Astrocyte (in vitro differentiated cells and primary cell): ENCODE measurements around the gene PCID2. TPM values are rescaled to one million over a fixed set of nuclear protein-coding genes. Genes with fewer than 3 reads are reported as not detected.

Source experiments
- DNase-seq: peaks from one replicate; pipeline ENCODE4 v3.0.0-alpha.2; 2010; ENCODE audit warnings: low read depth
- FAIRE-seq: peaks from 2 replicates; lab custom pipeline; 2011; peaks lifted over from hg19 to GRCh38; lab: Jason Lieb, UNC
- H2AFZ ChIP-seq: 2 replicates; pipeline ENCODE4 v1.6.0; 2012; ENCODE audit warnings: low read depth, low read length, inconsistent platforms
- H3K27ac ChIP-seq: 2 replicates; pipeline ENCODE4 v1.5.1; 2011; ENCODE audit warnings: low read depth, low read length, inconsistent platforms
- H3K27me3 ChIP-seq: 2 replicates; pipeline ENCODE4 v1.6.0; 2011; ENCODE audit warnings: low read length, inconsistent platforms; ENCODE audit not compliant: insufficient read depth
- H3K36me3 ChIP-seq: 2 replicates; pipeline ENCODE4 v1.5.1; 2011; ENCODE audit warnings: low read length, inconsistent platforms; ENCODE audit not compliant: insufficient read depth
- H3K4me1 ChIP-seq: 2 replicates; pipeline ENCODE4 v1.5.1; 2011; ENCODE audit warnings: low read length, inconsistent platforms; ENCODE audit not compliant: insufficient read depth
- H3K4me2 ChIP-seq: 2 replicates; pipeline ENCODE4 v1.6.0; 2012; ENCODE audit warnings: low read length, inconsistent platforms
- H3K4me3 ChIP-seq: 2 replicates; pipeline ENCODE4 v1.5.1; 2011; ENCODE audit warnings: low read depth, mild to moderate bottlenecking, low read length, inconsistent platforms; ENCODE audit not compliant: insufficient read depth
- H3K79me2 ChIP-seq: 2 replicates; pipeline ENCODE4 v1.6.0; 2012; ENCODE audit warnings: mild to moderate bottlenecking, low read length, inconsistent platforms; ENCODE audit not compliant: insufficient read depth
- H3K9ac ChIP-seq: 2 replicates; pipeline ENCODE4 v1.6.0; 2012; ENCODE audit warnings: mild to moderate bottlenecking, low read length, inconsistent platforms
- H3K9me3 ChIP-seq: 2 replicates; pipeline ENCODE4 v1.5.1; 2012; ENCODE audit warnings: low read depth, mild to moderate bottlenecking, low read length, inconsistent platforms; ENCODE audit not compliant: insufficient read depth
- H4K20me1 ChIP-seq: 2 replicates; pipeline ENCODE4 v1.6.0; 2012; ENCODE audit warnings: low read length, inconsistent platforms; ENCODE audit not compliant: insufficient read depth
- H3K27ac Mint-ChIP-seq: one replicate; pipeline ENCODE4 v1.8.0; 2021; ENCODE audit warnings: mild to moderate bottlenecking, mixed read lengths; ENCODE audit not compliant: unreplicated experiment
- H3K27me3 Mint-ChIP-seq: one replicate; pipeline ENCODE4 v1.8.0; 2021; ENCODE audit warnings: low read depth, mixed read lengths; ENCODE audit not compliant: unreplicated experiment
- H3K36me3 Mint-ChIP-seq: one replicate; pipeline ENCODE4 v1.8.0; 2021; ENCODE audit warnings: low read depth, mixed read lengths; ENCODE audit not compliant: unreplicated experiment
- H3K4me1 Mint-ChIP-seq: one replicate; pipeline ENCODE4 v1.8.0; 2021; ENCODE audit warnings: low read depth, mixed read lengths; ENCODE audit not compliant: unreplicated experiment
- H3K4me3 Mint-ChIP-seq: one replicate; pipeline ENCODE4 v1.8.0; 2021; ENCODE audit warnings: mild to moderate bottlenecking, moderate library complexity, mixed read lengths; ENCODE audit not compliant: unreplicated experiment
- H3K9me3 Mint-ChIP-seq: one replicate; pipeline ENCODE4 v1.8.0; 2021; ENCODE audit warnings: mild to moderate bottlenecking, mixed read lengths; ENCODE audit not compliant: unreplicated experiment
- EZH2 ChIP-seq: IDR thresholded peaks from 2 replicates; pipeline ENCODE4 v1.6.1; 2012; ENCODE audit warnings: mild to moderate bottlenecking, low read length, inconsistent platforms; ENCODE audit not compliant: insufficient read depth
- total RNA-seq: library from RNA; stranded (reverse); gene quantifications from 2 replicates; pipeline ENCODE4 v1.2.1, GENCODE V29; 2021
- TF ChIP-seq, protein P1 (sequence below): IDR thresholded peaks from 2 replicates; pipeline ENCODE4 v1.5.1; 2011; ENCODE audit warnings: low read depth, mild to moderate bottlenecking, inconsistent platforms, low read length, moderate library complexity; ENCODE audit not compliant: insufficient read depth

PCID2 gene
- total RNA-seq, 1 donor from 2014 or later, result 31.5 TPM

DNA sequence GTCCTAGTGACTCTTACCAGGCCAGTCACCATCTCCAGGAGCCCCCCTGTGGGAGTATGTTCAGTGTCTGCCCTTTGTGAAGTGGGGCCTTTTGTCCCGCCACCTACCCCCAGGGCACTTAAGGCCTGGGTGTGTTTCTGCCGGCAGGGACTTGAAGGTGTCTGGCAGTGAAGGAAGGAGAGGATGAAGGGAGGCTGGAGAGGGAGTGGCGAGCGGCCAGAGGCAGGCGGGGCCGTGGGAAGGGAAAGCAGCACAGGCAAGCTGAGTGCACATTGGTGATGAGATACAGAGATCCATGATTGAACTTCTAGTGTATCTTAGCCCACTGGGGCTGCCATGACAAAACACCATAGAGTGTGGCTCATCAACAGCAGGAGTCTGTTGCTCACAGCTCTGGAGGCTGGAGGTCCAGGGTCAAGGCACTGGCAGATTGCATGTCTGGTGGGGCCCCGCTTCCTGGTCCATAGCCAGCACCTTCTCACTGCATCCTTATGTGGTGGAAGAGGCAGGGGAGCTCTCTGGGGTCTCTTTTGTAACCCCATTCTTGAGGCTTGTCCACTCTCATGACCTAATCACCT is 18.5 kb upstream of the PCID2 start:
- peaks cover 28% of the 10 kb centered on the region for H3K36me3 Mint-ChIP-seq
- H3K4me1 Mint-ChIP-seq, result peaks cover 5% of the 10 kb centered on the region
- H3K79me2 ChIP-seq, result peaks cover 54% of the 10 kb centered on the region

DNA sequence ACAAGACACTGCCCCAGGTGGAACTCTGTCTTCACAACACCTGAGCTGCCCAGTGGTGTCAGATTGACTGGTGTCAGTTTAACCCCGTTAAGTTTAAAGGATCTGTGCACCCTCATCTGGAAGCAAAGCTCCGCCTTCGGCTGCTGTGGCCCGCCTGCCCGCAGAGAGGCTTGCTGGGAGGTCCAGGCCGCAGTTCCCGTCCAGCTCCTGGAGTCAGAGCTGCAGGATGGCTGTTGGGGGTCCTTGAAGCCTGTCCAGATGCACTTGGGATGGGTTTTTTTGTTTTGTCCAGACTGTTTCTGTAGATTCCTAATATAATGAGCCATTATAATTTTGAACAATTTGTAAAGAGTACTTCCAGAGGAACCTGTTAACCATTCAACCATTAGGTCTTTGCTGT is 17.0 kb upstream of the PCID2 start:
- peaks cover 69% of the 10 kb centered on the region for H4K20me1 ChIP-seq
- peaks cover 69% of the 10 kb centered on the region for H3K79me2 ChIP-seq
- H3K27me3 ChIP-seq, result no peaks in the 10 kb centered on the region
- Mint-ChIP-seq H3K4me3 (no peak overlapping the region), H3K27ac (no peak overlapping the region), H3K36me3 (peaks cover 27% of the 10 kb centered on the region), H3K9me3 (no peaks in the 10 kb centered on the region), H3K27me3 (no peaks in the 10 kb centered on the region), H3K4me1 (peaks cover 5% of the 10 kb centered on the region)
- no peaks in the 10 kb centered on the region for H3K9me3 ChIP-seq
- no peak overlapping the region for H3K4me2 ChIP-seq
- peaks cover 38% of the 10 kb centered on the region for H3K36me3 ChIP-seq
- no peak overlapping the region for H3K4me3 ChIP-seq
- peaks cover 5% of the 10 kb centered on the region for H3K4me1 ChIP-seq
- no peak overlapping the region for H3K9ac ChIP-seq
- no peak for DNase-seq
- no peak overlapping the region for H3K27ac ChIP-seq
- no peak overlapping the region for H2AFZ ChIP-seq
- no peak for TF ChIP-seq EZH2
- TF ChIP-seq, protein P1, sequence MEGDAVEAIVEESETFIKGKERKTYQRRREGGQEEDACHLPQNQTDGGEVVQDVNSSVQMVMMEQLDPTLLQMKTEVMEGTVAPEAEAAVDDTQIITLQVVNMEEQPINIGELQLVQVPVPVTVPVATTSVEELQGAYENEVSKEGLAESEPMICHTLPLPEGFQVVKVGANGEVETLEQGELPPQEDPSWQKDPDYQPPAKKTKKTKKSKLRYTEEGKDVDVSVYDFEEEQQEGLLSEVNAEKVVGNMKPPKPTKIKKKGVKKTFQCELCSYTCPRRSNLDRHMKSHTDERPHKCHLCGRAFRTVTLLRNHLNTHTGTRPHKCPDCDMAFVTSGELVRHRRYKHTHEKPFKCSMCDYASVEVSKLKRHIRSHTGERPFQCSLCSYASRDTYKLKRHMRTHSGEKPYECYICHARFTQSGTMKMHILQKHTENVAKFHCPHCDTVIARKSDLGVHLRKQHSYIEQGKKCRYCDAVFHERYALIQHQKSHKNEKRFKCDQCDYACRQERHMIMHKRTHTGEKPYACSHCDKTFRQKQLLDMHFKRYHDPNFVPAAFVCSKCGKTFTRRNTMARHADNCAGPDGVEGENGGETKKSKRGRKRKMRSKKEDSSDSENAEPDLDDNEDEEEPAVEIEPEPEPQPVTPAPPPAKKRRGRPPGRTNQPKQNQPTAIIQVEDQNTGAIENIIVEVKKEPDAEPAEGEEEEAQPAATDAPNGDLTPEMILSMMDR, result no peak
- no peak for FAIRE-seq

More for the DNA sequence above, 18.5 kb upstream of the PCID2 start:
- DNase-seq (no peak), FAIRE-seq (no peak)
- H2AFZ ChIP-seq, result no peak overlapping the region
- Mint-ChIP-seq H3K4me3 (no peak overlapping the region), H3K27me3 (no peaks in the 10 kb centered on the region), H3K9me3 (no peaks in the 10 kb centered on the region), H3K27ac (no peak overlapping the region)
- peaks cover 3% of the 10 kb centered on the region for H3K4me1 ChIP-seq
- H3K27ac ChIP-seq, result no peak overlapping the region
- no peaks in the 10 kb centered on the region for H3K9me3 ChIP-seq
- H3K9ac ChIP-seq, result no peak overlapping the region
- no peak for TF ChIP-seq EZH2
- TF ChIP-seq, protein P1, result no peak
- H3K27me3 ChIP-seq, result no peaks in the 10 kb centered on the region
- H3K4me3 ChIP-seq, result no peak overlapping the region
- H4K20me1 ChIP-seq, result peaks cover 56% of the 10 kb centered on the region
- H3K4me2 ChIP-seq, result no peak overlapping the region
- peaks cover 29% of the 10 kb centered on the region for H3K36me3 ChIP-seq

GRCh38 chr13:113224486-113224885 is 16.0 kb upstream of the PCID2 start:
- Histone ChIP-seq H3K9me3 (no peaks in the 10 kb centered on the region), H2AFZ (no peak overlapping the region), H3K4me3 (no peak overlapping the region), H3K4me2 (no peak overlapping the region), H3K9ac (no peak overlapping the region), H3K79me2 (peaks cover 79% of the 10 kb centered on the region), H4K20me1 (peaks cover 79% of the 10 kb centered on the region), H3K27me3 (no peaks in the 10 kb centered on the region), H3K27ac (no peak overlapping the region), H3K36me3 (peaks cover 46% of the 10 kb centered on the region), H3K4me1 (peaks cover 5% of the 10 kb centered on the region)
- H3K36me3 Mint-ChIP-seq, result peaks cover 33% of the 10 kb centered on the region
- TF ChIP-seq, protein P1, result no peak
- TF ChIP-seq EZH2, result no peak
- H3K4me1 Mint-ChIP-seq, result peaks cover 10% of the 10 kb centered on the region
- FAIRE-seq (no peak), DNase-seq (no peak)
- H3K4me3 Mint-ChIP-seq, result no peak overlapping the region
- H3K9me3 Mint-ChIP-seq, result no peaks in the 10 kb centered on the region
- no peaks in the 10 kb centered on the region for H3K27me3 Mint-ChIP-seq
- no peak overlapping the region for H3K27ac Mint-ChIP-seq
